Raji (cell line): ENCODE results near the gene PSMA3.
A peak's percentile ranks its signal among the peaks of the same experiment; 100 is the strongest.

ENCODE experiments used
- POLR2A ChIP-seq: IDR thresholded peaks from 2 replicates; pipeline ENCODE4 v1.6.1; 2011; ENCODE audit warnings: low read depth, low read length, control low read depth; ENCODE audit not compliant: insufficient read depth

The PSMA3 gene

GRCh38 chr14:58243790-58244555, 670 bp upstream of the PSMA3 start:
- TF ChIP-seq POLR2A, result peak; percentile 25; the same call in 1 of the 2 replicates

DNA sequence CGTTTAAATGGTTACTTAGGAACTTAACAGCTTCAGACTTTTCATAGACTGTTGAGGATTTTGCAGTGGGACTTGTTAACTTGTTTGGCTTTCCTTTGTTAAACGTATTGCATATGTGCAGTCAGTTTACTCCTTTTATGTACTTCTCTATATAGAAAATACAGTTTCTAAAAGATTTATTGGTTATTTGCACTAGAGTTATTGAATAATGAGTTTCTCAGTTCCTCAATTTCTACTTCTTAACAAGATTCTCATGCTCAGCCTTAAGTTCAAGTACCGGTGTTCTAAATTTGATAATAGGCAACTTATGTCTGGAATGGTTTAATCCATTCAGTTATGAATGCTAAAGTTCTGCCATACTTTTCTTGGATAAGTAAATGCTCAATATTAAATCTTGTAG, 919 bp downstream of the PSMA3 start:
- TF ChIP-seq POLR2A, result no peak

GRCh38 chr14:58249611-58250010, 5.0 kb downstream of the PSMA3 start:
- no peak for TF ChIP-seq POLR2A

GRCh38 chr14:58258156-58258555, 13.5 kb downstream of the PSMA3 start:
- TF ChIP-seq POLR2A, result no peak

GRCh38 chr14:58265401-58265800, 20.8 kb downstream of the PSMA3 start:
- no peak for TF ChIP-seq POLR2A

- no peak for TF ChIP-seq POLR2A
These were observed 26.0 kb downstream of the PSMA3 start for GRCh38 chr14:58270628-58271027.

GRCh38 chr14:58272588-58273372, 28.1 kb downstream of the PSMA3 start:
- TF ChIP-seq POLR2A, result no peak

DNA sequence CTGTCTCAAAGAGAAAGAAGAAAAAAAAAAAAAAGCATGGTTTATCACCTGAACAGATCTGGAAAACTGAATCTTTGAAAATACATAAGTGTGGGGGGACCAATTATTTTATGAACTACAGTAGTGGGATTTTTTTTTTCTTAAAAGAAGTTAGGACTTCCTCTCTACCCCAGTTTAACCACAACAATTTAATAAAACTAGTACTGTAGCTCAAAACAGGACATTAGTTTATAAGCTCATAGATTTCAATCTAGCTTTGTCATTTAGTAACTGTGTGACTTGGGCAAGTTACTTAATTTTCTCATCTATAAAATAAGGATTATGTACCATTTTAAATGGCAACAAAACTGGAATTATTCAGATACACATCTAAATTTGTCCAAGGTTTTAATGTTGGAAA, 30.2 kb downstream of the PSMA3 start:
- TF ChIP-seq POLR2A, result no peak

- no peak for TF ChIP-seq POLR2A
These were observed 31.0 kb downstream of the PSMA3 start for GRCh38 chr14:58275527-58276190.

GRCh38 chr14:58276208-58276607, 31.6 kb downstream of the PSMA3 start:
- TF ChIP-seq POLR2A, result no peak

DNA sequence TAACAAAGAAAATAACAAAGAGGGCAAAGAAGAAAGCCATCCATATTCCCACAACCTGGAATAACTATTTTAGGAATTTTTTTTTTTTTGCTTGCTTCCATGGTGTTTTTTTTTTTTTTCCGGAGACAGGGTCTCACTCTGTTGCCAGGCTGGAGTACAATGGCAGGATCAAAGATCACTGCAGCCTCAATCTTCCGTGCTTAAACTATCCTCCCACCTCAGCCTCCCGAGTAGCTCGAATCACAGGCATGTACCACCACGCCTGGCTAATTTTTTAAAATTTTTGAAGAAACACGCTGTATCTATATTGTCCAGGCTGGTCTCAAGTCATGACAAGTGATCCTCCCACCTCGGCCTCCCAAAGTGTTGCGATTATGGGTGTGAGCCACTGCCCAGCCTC, 33.5 kb downstream of the PSMA3 start:
- TF ChIP-seq POLR2A, result no peak

- TF ChIP-seq POLR2A, result no peak
These were observed 36.5 kb downstream of the PSMA3 start for GRCh38 chr14:58280954-58281787.

GRCh38 chr14:58281969-58282368, 37.3 kb downstream of the PSMA3 start:
- no peak for TF ChIP-seq POLR2A

GRCh38 chr14:58282925-58283593, 38.4 kb downstream of the PSMA3 start:
- TF ChIP-seq POLR2A, result no peak
